ENCODE measurements around the gene CLNS1A.

- no peak for TF ChIP-seq CTCF (IDR thresholded peaks at IDR 0.05)
- TF ChIP-seq POLR2A (IDR thresholded peaks at IDR 0.05) = no peak
- TF ChIP-seq EP300 (IDR thresholded peaks at IDR 0.05; ENCODE audit: low read depth) = no peak
Observed at GRCh38 chr11:77672264-77672663, 34.7 kb upstream of the CLNS1A start.
